ENCODE measurements around the gene JPH2. TPM values are rescaled to one million over a fixed set of nuclear protein-coding genes. Genes with fewer than 3 reads are reported as not detected.
A peak's percentile ranks its signal among the peaks of the same experiment; 100 is the strongest.
"Not testable (repeated sequence)": the region's sequence is repeated elsewhere in the genome, so short reads cannot be mapped to it uniquely, and the experiment has no call there.

Gene JPH2
- total RNA-seq, 1 experiment from 2014 or later, result 15.8 TPM

GRCh38 chr20:44190197-44190852, 3.3 kb upstream of the JPH2 start:
- H3K9me3 ChIP-seq (ENCODE audit: low read length); H3F3A ChIP-seq (ENCODE audit: low read length, unreplicated experiment); H3K4me3 ChIP-seq (ENCODE audit: low read length); H3K36me3 ChIP-seq (ENCODE audit: low read depth, low read length); BruUV-seq (replicated peaks); H3K27ac ChIP-seq (ENCODE audit: low read length); POLR2A ChIA-PET (ENCODE audit: unreplicated experiment); H4K20me1 ChIP-seq (ENCODE audit: low read length); H3K27me3 ChIP-seq (ENCODE audit: low read length); H3K9me2 ChIP-seq (replicated peaks; ENCODE audit: low read length); H3K9ac ChIP-seq (ENCODE audit: low read length): not testable (repeated sequence)
- peak overlapping the region; percentile 15; the same call in 1 of the 2 replicates for H3K4me2 ChIP-seq (ENCODE audit: low read length)
- H2AFZ ChIP-seq (ENCODE audit: low read length), result peak overlapping the region; percentile 58
- intact Hi-C loops (cut with micrococcal nuclease), result loop anchor here (1.0 kb wide), 2 partner anchors 24 to 74 kb away; no protein-coding TSS in a partner anchor
- DNase-seq, result peak; percentile 98
- CTCF ChIA-PET, result interaction anchor here (0.5 to 4.2 kb wide), 9 partner anchors 11 to 561 kb away, joined by 3 to 85 read pairs (median 9); no protein-coding TSS in a partner anchor
- peaks cover 38% of the 10 kb centered on the region for H3K4me1 ChIP-seq (ENCODE audit: insufficient read depth, low read length)
- peaks cover 17% of the 10 kb centered on the region for H3K79me2 ChIP-seq (ENCODE audit: low read length)
- peak; percentile 89 for TF ChIP-seq CTCF (conservative IDR thresholded peaks at IDR 0.05; ENCODE audit: low read depth, low read length)
- ATAC-seq, result peak; percentile 52

DNA sequence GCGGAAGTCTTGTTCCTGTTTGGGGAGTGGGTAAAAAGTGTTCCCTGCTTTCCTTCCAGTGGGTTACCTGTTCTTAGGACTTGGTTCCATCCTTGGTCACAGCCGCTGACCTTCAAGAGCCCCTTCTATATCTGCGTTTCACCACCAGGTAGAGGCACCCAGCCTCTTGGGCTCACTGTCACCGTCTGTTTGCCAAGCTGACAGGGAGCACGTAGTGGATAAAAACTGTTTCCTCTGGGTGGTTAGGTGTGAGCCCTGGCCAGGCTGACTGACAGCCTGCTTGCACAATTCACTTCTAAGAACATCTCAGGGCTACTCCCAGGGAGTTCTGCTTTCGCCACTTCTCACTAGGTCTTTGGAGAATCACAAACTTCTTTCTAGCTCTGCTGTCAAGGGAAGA, 1.8 kb upstream of the JPH2 start:
- Histone ChIP-seq H3K4me2 (ENCODE audit: low read length) (no peak overlapping the region), H3K9me3 (ENCODE audit: low read length) (no peaks in the 10 kb centered on the region), H3K27ac (ENCODE audit: low read length) (peak overlapping the region; percentile 78), H3K4me3 (ENCODE audit: low read length) (no peak overlapping the region), H3K27me3 (ENCODE audit: low read length) (no peaks in the 10 kb centered on the region), H3K36me3 (ENCODE audit: low read depth, low read length) (no peaks in the 10 kb centered on the region), H3K9me2 (replicated peaks; ENCODE audit: low read length) (no peaks in the 10 kb centered on the region), H4K20me1 (ENCODE audit: low read length) (no peaks in the 10 kb centered on the region), H3F3A (ENCODE audit: low read length, unreplicated experiment) (no peaks in the 10 kb centered on the region), H2AFZ (ENCODE audit: low read length) (peak overlapping the region; percentile 28; the same call in 1 of the 2 replicates), H3K9ac (ENCODE audit: low read length) (no peak overlapping the region), H3K4me1 (ENCODE audit: insufficient read depth, low read length) (peaks cover 41% of the 10 kb centered on the region), H3K79me2 (ENCODE audit: low read length) (peaks cover 29% of the 10 kb centered on the region)
- intact Hi-C loops (cut with micrococcal nuclease), result no loop called here
- TF ChIP-seq EZH2 (IDR thresholded peaks at IDR 0.05; ENCODE audit: low read length, unreplicated experiment) (no peak), CTCF (conservative IDR thresholded peaks at IDR 0.05; ENCODE audit: low read depth, low read length) (no peak), EZH2phosphoT487 (IDR thresholded peaks at IDR 0.05; ENCODE audit: borderline replicate concordance, low read length) (no peak)
- no TSS peak for BruUV-seq (replicated peaks)
- ChIA-PET CTCF (interaction anchor here (1.5 to 4.2 kb wide), 2 partner anchors 22 to 72 kb away, joined by 10 to 85 read pairs; no protein-coding TSS in a partner anchor), POLR2A (ENCODE audit: unreplicated experiment) (interaction anchor here (0.8 to 1.5 kb wide), 2 partner anchors 17 to 23 kb away, joined by 3 to 8 read pairs; no protein-coding TSS in a partner anchor)
- DNase-seq (peak; percentile 31), ATAC-seq (no peak)

All from PC-3 (cell line).